GM12874 (cell line): ENCODE results near the gene LRMDA.

Experiments used
- TF ChIP-seq, protein P1 (sequence below): IDR thresholded peaks from 2 replicates; pipeline ENCODE4 v1.5.1; 2011; ENCODE audit warnings: low read depth, mild to moderate bottlenecking, control low read depth, low read length, moderate library complexity; ENCODE audit not compliant: insufficient read depth

The LRMDA gene

DNA sequence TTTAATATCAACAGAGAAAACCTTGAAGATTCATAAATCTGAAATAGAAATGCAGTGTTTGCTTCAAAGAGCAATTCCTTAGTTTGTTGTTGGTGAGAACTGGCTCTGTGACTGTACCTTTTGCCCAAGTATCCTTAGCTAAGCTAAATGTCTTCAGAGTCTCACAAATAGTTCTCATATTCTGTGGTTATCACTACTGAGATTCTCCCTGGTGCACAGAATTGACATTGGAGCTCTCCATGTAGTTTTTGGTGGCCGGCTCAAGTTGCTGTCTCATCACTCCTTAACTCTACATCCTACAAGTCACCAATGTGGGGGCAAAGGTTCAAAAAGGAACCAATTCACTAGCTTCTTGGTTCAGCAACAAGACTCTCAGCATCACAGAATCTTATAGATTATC, 780.3 kb downstream of the LRMDA start:
- TF ChIP-seq, protein P1, sequence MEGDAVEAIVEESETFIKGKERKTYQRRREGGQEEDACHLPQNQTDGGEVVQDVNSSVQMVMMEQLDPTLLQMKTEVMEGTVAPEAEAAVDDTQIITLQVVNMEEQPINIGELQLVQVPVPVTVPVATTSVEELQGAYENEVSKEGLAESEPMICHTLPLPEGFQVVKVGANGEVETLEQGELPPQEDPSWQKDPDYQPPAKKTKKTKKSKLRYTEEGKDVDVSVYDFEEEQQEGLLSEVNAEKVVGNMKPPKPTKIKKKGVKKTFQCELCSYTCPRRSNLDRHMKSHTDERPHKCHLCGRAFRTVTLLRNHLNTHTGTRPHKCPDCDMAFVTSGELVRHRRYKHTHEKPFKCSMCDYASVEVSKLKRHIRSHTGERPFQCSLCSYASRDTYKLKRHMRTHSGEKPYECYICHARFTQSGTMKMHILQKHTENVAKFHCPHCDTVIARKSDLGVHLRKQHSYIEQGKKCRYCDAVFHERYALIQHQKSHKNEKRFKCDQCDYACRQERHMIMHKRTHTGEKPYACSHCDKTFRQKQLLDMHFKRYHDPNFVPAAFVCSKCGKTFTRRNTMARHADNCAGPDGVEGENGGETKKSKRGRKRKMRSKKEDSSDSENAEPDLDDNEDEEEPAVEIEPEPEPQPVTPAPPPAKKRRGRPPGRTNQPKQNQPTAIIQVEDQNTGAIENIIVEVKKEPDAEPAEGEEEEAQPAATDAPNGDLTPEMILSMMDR, result no peak

DNA sequence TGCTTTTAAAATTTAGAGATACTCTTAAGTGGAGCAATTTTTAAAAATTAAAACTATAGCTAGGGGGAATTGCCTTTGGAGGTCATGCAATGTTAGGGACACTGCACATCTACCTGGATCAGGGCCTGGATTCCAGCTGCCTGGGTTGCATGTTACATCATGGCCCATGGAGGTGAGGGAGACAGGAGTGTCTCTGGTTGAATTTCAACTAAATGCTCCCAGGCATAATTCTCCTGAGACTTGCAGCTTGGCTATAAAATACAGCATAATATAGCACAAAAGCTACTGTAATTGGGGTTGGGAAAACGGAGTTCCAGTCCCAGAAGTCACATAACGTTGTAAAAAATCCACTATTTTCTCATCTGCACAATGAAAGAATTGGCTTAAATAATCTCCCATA, 782.5 kb downstream of the LRMDA start:
- TF ChIP-seq, protein P1, result no peak

DNA sequence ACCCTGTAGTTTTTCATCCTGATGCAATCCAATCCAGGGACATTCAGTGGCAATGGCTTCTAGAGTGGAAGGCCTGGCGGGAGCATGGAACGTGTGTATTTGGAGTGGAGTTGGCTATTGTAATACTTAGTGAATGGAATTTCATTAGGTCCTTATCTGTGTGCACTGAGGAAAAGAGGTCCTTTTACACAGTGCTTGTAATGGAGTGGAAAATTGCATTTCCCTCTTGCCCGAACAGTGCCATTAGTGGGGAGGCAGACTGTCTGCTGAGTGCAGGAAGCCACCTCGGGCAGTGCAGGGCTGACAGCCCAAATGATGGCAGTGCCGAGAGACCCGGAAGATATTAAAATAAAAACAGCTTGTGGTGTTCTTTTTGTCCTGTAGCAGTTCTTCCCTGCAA, 786.6 kb downstream of the LRMDA start:
- TF ChIP-seq, protein P1, result no peak

DNA sequence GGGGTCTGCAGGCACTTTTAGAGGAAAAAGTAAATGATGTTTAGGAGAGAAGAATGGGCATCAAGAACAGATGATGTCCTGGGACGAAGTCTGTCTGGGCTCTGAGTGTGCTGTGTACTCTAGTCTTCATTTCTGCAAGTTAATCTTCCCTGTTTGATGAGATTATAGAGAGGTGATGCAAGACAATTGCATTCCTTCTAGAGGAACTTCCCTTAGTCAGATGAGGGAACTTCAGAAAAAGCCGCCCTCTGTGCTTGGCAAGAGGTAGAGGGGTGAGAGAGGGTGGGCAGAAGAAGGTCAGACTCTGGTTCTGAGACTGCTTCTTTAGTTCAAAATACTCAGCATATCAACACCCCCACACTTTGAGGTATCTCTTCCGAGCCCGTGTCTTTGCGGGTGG, 797.9 kb downstream of the LRMDA start:
- TF ChIP-seq, protein P1, result no peak

DNA sequence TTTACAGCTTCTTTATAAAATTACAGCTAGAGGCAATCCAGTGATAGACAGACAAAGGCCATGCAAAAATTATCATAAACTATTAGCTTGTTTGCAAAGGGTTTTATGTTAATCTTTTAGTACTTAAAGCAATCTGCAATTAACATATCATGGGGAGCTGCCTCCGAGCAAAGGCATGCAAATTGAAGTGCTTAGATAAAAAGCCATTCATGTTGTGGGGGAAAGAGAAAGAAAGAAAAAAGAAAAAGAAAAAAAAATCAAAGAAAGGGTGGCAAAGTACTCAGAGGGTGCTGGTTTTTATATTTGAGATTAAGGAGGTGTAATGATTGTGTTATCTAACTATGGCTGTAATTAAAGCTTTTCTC, 799.5 kb downstream of the LRMDA start:
- TF ChIP-seq, protein P1, result no peak

DNA sequence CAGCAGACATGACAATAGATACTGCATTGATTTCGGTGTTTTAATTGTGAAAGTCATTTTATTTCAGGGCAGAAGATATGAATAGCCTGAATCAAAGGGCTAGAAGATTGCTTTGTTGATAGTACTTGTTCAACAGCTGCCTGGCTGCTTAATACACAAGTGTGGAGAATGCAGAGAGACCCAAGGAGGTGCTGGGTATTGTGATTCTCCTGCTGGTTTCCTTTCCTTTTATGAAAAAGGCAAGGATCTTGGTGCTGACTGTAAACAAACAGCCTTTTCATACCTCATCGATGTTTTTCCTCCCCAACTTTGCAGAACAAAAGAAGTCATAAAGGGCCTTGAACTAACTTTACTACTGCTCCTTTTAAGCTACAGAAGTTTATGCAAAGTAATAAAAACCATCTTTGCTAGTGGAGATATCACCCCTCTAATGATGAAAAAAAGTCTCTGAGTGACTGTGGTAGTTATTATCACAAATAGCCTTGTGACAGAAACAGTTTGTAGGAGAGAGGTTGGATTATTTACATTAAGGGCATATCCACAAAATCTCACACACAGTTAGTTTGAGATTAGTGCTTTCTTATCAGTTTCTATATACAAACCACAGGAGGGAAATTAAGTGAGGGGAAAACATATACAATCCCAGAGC, 800.0 kb downstream of the LRMDA start:
- TF ChIP-seq, protein P1, result no peak

DNA sequence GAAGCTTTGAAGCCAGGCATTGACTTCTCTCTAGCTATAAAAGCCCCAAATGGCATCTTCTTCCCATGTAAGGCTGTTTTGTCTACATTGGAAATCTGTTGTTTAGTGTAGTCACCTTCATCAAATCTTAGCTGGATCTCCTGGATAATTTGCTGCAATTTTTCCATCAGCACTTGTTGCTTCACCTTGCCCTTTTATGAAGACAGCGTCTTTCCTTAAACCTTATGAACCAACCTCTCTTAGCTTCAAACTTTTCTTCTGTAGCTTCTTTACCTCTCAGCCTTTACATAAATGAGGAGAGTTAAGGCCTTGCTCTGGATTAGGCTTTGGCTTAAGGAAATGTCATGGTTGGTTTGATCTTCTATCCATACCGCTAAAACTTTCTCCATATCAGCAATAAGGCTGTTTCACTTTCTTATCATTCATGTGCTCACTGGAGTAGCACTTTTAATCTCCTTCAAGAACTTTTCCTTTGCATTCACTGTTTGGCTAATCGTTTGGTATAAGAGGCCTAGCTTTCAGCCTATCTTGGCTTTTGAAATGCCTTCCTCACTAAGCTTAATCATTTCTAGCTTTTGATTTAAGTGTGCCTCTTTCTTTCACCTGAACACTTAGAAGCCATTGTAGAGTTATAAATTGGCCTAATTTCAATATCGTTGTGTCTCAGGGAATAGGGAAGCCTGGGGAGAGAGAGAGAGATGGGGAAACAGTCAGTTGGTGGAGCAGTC, 803.2 kb downstream of the LRMDA start:
- TF ChIP-seq, protein P1, result no peak
